OCI-LY3 (cell line): ENCODE results near the gene LRRC23.

Experiments used
- CTCF ChIP-seq: fragments of 200-600, 300-600 bp; sonication (generic); IDR thresholded peaks from 2 replicates; pipeline ENCODE4 v1.5.1; 2014; ENCODE audit warnings: antibody characterized with exemption, low read length, low read depth
- EZH2phosphoT487 ChIP-seq: fragments of 200-600 bp; shearing (Covaris generic); IDR thresholded peaks from 2 replicates; pipeline ENCODE4 v1.6.1; 2018; ENCODE audit warnings: antibody characterized with exemption, mixed run types, low read depth

- TF ChIP-seq CTCF (peak; percentile 44), EZH2phosphoT487 (no peak)
Observed at GRCh38 chr12:6950401-6950801, 45.8 kb downstream of the LRRC23 start.
